Head of caudate nucleus (tissue), 42 donors: ENCODE data around the gene DMRTC2.
A peak's percentile ranks its signal among the peaks of the same experiment; 100 is the strongest.

Source experiments
- DNase-seq, 42 donors: peaks; one replicate each; pipeline versions ENCODE4 v3.0.0 to v3.0.0-alpha.2; 2020 to 2021; ENCODE audit warnings: mixed read lengths in 7 of 42
- intact Hi-C: fragments of 100-400 bp; cut with DNase I; formaldehyde crosslinking; loops from one replicate; pipeline ENCODE4 v1.15.0; 2022

DMRTC2 gene

DNA sequence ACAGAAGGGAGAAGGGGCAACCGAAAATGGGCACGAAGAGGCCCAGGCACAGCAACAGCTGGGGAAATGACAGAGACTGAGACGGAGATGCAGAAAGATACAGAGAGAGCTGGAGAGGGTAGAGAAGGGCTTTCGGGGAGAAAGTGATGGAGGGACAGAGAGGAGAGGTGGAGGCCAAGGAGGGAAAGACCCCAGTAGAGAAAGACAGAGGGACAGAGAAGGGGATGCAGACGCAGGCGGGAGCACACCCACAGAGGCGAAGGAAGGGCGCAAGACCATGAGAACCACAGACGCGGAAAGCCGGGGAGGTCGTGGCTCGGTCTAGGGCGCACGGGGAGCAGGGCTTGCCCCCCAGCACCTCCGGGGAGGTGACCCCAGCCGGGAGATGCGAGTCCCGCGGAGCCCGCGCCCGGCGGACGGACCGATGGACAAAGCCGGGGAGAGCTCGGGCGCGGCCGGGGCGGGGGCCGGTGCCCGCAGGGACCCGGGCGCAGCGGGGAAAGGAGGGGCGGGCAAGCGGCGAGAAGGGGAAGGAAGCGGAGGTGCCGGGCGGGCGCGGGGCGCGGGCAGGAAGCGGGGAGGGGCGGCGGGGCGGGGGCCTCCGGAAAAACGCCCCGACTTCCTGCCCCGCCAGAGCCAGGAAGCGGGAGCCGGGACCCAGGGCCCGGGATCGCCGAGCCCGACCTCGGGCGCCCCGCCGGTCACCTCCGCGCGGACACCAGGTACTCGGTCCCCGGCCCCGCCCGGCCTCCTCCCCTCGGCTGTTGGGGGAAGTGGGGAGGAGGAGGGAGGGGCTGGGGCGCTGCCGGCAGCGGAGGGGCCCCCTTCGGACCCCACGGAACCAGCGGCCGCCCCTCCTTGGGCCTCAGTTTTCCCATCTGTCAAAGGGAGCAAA lies 38.0 kb downstream of the DMRTC2 start, which contains the start of gene ARHGEF1:
TSS of gene ARHGEF1 (plus strand) at position 617 of the 895 bp plus-strand sequence. CDS start 4,899 bp downstream, outside the sequence.
- DNase-seq = peak in 31 of 42 donors; percentile 17 to 75 (median 41)
- intact Hi-C loops = no loop called here

DNA sequence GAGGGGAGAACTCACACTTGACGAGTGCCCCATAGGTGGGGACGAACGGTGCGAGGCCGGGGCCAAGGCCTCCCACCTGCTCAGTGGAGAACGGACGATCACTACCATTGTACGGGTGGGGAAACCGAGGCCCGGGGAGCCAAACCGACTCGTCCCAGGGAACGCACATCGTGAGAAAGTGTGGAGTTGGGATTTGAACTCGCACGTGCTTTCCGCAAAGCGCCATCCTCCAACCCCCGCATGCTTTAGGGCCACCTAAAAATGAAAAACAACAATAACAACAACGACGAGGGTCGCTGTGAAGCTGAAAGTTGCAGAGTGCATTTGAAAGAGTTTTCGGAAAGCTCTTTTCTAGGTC lies 38.6 kb downstream of the DMRTC2 start:
- no peak for DNase-seq
- intact Hi-C loops = no loop called here

DNA sequence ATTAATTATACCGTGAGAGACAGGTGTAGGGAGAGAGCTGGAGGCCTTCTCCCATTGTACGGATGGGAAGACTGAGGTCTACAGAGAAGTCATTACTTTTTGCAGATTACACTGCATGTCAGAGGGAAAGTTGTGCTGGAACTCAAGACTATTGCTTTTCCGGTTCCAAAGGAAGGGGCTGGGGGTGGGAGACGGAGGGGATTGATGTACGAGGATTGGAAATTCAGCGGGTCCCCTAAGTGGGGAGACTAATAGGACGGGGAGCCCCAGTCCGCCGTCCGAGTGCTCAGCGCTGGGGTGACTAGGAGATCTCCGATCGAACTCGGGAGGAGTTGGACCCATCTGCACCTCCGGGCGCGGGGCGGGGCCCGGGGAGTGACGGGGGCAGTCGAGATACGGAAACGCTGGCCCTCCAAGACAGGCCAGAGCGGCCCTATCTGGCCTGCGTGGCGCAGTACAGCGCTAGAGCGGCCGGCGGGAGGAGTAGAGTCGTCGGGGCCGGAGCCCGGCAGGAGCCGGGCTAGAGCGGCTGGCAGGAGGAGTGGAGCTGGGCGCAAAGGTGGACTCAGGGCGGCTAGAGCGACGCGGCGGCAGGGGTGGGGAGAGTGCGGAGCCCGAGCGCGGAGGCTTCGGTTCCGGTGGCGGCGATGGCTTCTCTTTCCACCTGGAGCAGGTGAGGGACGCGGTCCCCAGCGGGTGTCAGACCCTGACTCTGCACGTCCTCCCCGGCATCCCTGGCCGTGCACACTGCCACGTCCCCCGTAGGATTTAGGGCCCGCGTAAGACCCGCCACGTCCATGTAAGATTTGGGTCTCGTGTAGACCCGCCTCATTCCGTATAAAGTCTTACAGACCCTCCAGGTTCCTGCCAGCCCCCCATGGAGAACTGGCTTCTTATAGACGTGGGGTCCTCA lies 39.2 kb downstream of the DMRTC2 start:
- intact Hi-C loops = no loop called here

DNA sequence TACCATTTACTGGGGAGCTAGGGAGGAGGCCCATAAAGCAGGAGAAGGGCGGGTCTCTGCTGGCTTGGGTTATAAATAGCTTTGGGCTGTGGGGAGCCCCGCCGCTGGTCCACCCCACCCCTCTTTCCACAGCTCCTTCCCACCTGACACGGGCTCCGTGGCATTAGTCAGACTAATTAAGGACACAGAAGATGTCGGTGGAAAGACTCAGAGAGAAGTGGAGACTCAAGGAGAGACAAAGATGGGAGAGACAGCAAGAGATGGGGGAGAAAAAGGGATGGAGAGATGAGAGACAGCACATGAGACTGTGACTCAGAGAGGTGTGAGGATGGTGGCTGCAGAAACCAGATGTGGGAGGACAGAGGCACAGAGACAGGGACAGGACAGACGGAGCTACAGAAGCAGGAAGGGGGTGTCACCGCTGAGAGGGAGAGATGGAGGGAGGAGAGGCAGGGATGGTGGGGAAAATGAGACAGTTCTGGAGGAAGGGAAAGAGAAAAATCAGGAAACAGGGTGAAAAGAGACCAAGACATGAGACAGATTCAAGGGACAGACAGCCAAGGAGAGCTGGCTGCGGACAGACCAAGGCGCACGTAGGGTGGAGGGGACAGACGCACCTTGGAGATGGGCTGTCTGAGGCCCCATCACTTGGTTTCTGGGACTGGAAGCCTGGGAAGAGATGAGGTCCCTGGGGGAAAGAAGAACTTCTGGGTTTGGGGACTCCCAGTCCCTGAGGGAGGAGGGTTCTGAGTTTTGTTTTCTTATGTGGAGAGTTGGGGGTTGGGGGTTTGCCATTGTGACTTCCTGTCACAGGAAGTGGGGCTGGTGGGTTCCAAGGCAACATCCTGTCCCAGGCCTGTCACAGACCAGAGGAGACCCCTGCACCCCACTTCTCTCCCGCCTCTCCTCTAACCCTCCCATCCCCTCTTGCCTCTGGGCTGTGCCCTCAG lies 42.2 kb downstream of the DMRTC2 start:
- DNase-seq = no peak
- intact Hi-C loops = no loop called here

More for the DNA sequence above, 39.2 kb downstream of the DMRTC2 start:
- DNase-seq = peak; percentile 85 to 98 (median 95)

DNA sequence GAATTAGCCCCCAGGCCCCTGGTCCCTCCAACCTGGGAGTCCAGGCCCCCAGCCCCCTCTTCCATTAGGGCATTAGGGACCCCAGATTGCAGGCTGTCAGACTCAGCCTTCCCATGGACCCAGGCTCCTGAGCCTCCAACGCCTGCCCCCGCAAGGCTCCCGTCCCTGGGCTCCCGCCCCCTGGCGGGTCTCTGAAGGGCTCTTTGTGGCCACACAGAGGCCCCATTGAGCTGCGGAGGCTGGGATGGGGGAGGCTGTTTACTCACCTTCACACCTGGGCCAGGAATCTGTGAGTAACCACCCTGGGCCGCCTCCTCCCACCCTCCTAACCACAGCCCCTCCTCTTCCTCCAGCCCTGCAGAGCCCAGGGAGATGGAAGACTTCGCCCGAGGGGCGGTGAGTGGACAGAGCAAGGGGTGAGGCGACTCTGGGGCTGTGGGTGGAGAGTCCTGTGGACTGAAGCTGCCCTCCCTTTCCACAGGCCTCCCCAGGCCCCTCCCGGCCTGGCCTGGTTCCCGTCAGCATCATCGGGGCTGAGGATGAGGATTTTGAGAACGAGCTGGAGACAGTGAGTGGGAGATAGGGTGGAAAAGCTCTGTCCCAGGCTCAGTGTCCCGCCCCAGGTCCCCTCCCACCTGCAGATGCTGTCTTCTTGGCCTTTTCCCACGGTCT lies 43.0 kb downstream of the DMRTC2 start:
- intact Hi-C loops = no loop called here
- DNase-seq = peak in 40 of 42 donors; percentile 19 to 78 (median 54)

DNA sequence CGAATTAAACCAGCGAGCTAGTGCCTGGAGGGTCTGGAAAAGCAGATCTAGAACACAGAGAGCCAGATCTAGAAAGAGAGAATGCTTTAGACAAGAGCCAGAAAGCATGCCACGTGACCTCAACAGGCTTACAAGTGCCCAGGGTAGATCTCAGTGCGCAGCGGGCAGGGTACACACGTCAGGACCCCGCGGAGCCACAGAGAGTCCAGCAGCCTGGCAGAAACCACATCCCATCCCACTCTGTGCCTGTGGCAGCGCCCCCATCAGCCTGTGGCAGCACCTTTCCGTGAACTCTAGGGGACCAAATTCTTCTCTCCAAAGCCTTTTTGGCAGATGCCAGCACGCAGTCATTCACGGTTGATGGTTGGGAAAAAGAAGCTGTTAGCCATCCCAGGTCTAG lies 44.1 kb downstream of the DMRTC2 start:
- DNase-seq = no peak
- intact Hi-C loops = no loop called here

DNA sequence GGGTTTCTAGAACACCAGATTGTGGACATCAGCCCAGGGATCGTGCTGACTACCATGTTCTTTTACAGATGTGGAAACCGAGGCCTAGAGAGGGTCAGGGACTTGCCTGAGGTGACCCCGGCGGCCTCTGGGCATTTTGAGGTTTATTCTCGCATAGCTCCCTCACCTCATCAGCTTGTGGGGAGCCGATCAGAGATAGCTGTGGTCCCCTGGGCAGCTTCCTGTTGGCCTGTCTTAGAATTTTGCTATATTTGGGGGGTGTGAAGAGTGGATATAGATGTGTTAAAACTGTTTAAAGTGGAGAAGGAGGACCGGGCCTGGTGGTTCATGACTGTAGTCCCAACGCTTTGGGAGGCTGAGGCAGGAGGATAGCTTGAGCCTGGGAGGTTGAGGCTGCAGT lies 45.1 kb downstream of the DMRTC2 start:
- intact Hi-C loops = no loop called here
- DNase-seq = no peak

DNA sequence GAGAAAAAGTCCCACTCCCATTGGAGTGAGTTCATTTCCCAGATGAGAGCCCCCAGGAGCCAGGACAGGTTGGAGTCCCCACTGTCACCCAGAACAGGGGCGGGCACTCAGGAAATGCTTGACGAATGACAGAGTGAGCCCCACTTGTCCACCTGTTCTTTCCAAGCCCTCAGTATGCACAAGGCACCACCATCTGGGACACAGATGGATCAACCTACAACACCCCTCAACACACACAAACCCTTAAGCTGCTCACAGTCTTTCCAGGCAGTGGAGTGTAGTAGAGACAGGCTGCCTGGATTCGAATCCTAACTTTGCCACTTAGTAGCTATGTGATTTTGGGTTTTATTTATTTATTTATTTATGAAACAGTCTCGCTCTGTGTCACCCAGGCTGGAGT lies 46.1 kb downstream of the DMRTC2 start:
- no peak for DNase-seq
- intact Hi-C loops = no loop called here

DNA sequence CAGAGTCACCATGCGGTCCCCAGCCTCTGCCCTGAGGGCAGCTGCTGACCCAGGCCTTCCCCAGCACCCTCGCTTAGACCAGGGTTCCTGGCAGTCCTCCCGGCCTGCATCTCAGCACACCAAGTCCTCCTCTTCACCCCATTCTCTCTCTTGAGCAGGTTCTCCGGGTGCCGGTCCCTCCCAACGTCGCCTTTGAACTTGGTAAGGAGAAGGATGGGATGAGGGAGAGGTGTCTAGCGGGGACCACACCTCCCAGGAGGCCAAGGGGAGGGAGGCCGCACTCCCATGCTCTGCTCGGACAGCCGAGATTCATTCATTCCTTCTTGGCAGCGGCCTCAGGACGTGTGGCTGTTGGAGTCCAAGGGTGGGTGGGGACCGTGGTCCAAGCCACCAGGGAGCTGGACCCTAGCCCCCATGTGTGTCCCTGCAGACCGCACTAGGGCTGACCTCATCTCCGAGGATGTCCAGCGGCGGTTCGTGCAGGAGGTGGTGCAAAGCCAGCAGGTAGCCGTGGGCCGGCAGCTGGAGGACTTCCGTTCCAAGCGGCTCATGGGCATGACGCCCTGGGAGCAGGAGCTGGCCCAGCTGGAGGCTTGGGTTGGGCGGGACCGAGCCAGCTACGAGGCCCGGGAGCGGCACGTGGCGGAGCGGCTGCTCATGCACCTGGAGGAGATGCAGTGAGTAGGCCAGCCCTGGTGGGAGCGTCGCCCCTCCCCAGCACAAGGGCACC lies 47.5 kb downstream of the DMRTC2 start:
- DNase-seq = no peak
- intact Hi-C loops = no loop called here

DNA sequence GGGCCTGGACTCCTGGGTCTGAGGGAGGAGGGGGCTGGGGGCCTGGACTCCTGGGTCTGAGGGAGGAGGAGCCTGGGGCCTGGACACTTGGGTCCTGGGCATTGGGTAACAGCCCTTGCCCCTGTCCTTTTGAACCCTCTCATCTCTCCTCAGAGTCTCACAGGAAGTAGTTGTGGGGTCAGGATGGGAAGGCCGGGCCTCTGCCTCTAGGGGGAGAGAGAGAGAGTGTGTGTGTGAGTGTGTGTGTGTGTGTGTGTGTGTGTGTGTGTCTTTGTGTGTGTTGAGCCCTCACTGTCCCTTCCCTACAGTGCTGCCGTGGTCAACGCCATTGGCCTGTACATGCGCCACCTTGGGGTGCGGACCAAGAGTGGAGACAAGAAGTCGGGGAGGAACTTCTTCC lies 49.1 kb downstream of the DMRTC2 start:
- no peak for DNase-seq
- intact Hi-C loops = no loop called here

DNA sequence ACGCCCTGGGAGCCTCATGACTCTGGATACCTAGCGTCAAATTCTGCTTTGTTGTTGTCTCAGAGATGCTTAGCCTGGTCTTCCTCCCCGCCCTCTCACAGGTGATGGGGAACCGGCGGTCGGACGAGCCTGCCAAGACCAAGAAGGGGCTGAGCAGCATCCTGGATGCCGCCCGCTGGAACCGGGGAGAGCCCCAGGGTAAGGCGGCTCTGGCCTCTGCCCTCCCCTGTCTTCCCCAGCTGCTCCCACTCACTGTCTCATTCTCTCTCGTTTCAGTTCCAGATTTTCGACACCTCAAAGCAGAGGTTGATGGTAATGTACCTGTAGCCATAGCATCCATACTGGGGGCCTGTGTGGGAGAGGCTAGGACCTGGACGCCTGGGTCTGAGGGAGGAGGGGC lies 49.5 kb downstream of the DMRTC2 start:
- DNase-seq = no peak
- intact Hi-C loops = no loop called here

DNA sequence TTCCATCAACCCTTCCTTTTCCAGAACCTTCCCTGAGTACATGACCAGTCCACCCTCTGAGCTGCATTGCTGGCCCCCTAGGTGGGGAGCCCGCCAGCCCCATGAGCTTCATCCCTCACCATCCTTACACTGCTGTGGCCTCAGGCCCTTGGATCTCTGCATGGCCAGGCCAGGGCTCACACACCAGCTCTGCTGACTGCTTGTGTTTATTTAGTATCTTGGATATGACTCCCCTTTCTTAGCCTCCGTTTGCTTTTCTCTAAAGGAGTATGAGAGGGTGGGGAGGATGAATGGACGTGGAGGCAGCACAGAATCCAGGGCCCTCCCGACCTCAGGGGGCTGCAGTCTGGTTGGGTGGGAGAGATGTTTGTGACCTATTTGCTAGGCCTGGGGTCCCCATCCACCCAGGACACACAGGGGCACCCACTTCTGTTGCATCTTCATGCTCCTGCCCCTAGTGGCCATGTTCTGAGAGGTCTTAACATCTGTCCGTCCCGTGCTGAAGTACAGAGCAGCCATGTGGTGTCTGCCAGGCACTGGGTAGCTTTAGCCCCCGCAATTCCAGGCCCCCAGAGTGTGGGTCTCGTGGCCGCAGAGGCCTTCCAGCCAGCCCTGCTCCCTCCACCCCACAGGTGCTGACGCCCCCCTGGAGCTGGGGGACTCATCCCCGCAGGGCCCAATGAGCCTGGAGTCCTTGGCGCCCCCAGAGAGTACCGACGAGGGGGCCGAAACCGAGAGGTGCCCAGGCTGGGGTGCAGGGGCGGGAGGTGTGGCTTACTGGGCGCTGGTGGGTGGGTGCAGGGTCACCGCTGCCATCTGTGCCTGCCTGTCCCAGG lies 51.1 kb downstream of the DMRTC2 start:
- no peak for DNase-seq

DNA sequence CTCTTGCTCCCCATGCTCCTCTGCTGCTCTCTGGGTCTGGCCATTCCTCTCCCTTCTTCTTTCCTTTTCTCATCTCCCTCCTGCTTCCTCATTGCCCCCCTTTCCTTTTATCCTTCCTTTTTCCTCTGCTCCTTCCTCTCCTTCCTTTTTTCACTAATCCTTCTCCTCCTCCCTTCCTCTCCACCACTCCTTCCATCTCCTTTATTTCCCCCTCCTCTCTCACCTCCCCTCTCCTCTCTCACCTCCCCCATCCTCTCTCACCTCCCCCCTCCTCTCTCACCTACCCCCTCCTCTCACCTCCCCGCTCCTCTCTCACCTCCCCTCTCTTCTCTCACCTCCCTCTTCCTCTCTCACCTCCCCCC lies 51.7 kb downstream of the DMRTC2 start:
- DNase-seq = no peak
- intact Hi-C loops = no loop called here

More for the DNA sequence above, 51.1 kb downstream of the DMRTC2 start:
- intact Hi-C loops = no loop called here

DNA sequence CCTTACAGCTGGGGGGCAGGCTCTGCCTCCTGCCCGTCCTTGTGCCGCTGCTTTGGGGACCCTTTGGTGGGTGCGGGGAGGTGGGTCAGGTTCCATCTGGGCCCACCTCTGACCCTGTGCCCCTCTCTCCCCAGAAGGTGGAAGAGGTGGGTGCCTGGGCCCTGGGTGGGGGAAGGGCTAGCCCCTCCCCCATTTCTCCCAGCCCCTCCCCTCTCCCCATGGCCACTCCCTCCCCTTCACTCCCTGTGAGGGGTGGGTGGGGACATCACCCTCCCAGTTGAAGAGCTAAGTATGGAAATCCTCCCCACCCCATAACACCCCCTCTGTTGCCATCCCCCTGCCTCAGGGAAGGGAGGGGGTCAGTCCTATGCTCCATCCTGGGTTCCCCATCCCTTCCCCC lies 52.3 kb downstream of the DMRTC2 start:
- DNase-seq = no peak
- intact Hi-C loops = no loop called here

DNA sequence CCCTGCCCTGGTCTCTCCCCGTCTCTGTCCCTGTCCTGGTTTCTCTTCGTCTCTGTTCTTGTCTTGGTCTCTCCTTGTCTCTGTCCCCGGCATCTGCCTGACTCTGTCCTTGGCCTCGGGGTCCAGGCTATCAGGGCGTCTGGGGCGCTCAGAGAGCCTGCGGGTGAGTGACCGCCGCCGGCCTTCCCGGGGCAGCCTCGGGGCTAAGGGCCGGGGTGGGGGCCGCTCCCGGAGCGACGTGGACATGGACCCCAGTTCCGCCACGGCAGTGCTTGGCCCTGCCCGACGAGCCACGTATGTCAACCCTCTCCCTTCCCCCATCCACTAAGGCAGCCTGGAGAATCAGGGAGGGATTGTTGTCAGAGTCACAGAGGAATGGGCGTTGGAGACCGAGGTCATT lies 53.0 kb downstream of the DMRTC2 start:
- intact Hi-C loops = no loop called here
- DNase-seq = no peak

DNA sequence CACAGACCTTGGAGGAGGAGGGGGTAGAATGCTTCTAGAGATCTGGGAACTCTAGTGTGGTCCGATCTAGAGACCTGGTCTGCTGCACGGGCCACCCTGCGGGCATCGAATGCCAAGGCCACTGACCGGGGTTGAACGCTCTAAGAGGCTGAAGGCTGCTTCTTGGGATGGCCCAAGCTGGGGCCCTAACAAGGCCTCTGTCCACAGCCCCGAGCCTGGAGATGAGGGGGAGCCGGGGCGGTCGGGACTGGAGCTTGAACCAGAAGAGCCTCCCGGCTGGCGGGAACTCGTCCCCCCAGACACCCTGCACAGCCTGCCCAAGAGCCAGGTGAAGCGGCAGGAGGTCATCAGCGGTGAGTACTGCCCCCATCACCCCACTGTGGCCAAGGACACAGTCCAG lies 53.4 kb downstream of the DMRTC2 start:
- DNase-seq = no peak
- intact Hi-C loops = no loop called here
